ENCODE results near the gene PXDN. TPM values are rescaled to one million over a fixed set of nuclear protein-coding genes. Genes with fewer than 3 reads are reported as not detected.
"Not testable (repeated sequence)": the region's sequence is repeated elsewhere in the genome, so short reads cannot be mapped to it uniquely, and the experiment has no call there.

PXDN gene
- total and polyA plus RNA-seq, 7 donors: 4.1 to 15.4 (median 9.4) TPM

DNA sequence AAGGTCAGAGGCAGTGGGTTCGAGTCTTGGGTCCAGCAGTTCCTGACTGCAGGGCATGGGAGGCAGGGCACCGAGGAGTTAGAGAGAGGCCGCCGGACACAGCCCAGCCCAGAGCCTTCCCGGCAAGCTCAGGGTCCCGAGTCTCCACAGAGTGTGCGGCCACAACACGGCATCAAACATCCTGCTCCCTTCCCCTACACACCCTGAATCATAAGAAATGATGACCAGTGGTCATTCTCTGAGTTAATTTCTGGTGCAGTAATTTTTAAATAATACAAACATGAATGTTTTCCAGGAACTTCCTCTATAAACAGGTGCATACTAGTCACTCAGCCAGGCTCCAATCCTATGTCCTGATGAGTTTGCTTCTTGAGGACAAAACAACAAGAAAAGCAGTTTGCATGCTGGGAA is 118.0 kb downstream of the PXDN start:
- ATAC-seq: peak in 1 of 4 donors; percentile 39
- H3K9me3 ChIP-seq: no peaks in the 10 kb centered on the region
- intact Hi-C loops (cut with DNase I): no loop called here

DNA sequence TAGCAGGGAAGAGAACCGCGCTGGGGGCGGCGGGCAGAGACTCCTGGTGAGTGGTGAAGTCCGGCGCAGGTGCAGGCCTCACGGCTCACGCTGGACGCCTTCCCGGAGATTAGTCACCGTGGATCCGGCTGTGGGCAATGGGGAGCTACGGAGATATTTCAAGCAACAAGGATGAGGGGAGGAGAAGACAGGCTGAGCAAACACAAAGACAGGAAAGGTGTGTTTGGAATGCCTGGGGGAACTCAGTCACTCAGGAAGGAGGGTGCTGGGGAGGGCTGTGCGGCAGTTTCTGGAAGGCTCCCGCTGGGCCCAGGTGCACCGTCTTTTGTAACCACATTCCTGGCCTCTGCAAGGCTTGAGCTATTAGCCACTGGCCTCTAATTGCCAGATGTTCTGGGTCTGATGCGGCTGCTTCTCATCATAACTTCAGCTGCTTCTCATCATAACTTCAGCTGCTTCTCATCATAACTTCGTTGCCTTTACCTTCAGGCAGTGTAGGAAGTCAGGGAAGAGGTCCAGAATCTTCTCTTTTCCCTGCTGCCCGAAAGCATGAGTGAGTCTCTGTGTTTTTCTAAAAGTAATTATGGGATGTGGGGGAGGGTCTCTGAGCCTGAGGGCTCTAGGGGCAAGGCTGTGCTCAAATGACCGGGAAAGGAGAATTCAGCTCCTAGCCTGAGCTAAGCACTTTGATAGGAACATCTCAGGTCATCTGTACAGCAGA is 118.9 kb downstream of the PXDN start:
- no peaks in the 10 kb centered on the region for H3K36me3 ChIP-seq (ENCODE audit: insufficient read depth in 1 of 2, low read depth in 1 of 2)
- no peak for TF ChIP-seq CTCF (IDR thresholded peaks at IDR 0.05)
- H3K27ac ChIP-seq: no peak overlapping the region
- peaks cover 0 to 3% (median 0%) of the 10 kb centered on the region in 3 donors for H3K27me3 ChIP-seq (ENCODE audit: insufficient read depth in 3 of 3, low read length in 2 of 3)
- ATAC-seq (peak in 3 of 4 donors; percentile 36 to 51 (median 46)), DNase-seq (peak; percentile 39 to 70)
- no peak overlapping the region for H3K4me3 ChIP-seq
- intact Hi-C loops (cut with DNase I): no loop called here
- no peaks in the 10 kb centered on the region for H3K4me1 ChIP-seq
- WGBS, 3 donors: 15 to 20% (median 17%) methylated on average over 20 of the region's 20 CpGs
- no peaks in the 10 kb centered on the region for H3K9me3 ChIP-seq

More for the DNA sequence above, 118.0 kb downstream of the PXDN start:
- WGBS, 3 donors: 49 to 57% (median 56%) methylated on average over 8 of the region's 8 CpGs
- no peak for TF ChIP-seq CTCF (IDR thresholded peaks at IDR 0.05)
- Histone ChIP-seq H3K4me3 (no peak overlapping the region), H3K27me3 (ENCODE audit: insufficient read depth in 3 of 3, low read length in 2 of 3) (peaks cover 0 to 3% (median 0%) of the 10 kb centered on the region in 3 donors), H3K27ac (no peak overlapping the region), H3K36me3 (ENCODE audit: insufficient read depth in 1 of 2, low read depth in 1 of 2) (no peaks in the 10 kb centered on the region), H3K4me1 (no peaks in the 10 kb centered on the region)
- DNase-seq: no peak

DNA sequence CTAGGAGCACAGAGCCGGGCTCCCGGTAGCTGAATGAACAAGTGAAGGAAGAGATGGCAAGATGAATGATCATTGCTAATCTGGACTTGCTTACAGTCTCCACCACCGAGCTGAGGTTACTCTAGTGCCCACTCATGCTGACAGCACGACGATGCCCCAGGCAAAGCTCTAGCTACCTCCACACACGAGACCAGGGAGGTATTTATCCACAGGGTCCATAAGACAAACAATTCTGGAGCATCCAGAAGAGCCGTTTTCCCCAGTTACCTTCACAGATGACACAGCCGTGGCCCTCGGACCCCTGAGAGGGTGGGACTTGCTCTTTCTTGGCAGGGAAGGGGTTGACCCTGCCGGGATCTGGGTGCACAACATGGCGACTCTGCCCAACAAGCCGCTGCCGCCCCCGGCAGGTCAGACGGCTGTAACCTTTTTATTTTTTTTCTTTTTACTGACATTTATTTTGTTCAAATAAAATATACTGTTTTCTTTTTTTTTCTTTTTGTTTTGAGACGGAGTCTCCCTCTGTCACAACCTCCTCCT is 120.3 kb downstream of the PXDN start:
- WGBS, 3 donors: 86 to 92% (median 88%) methylated on average over 16 of the region's 16 CpGs
- intact Hi-C loops (cut with DNase I): no loop called here
- TF ChIP-seq CTCF (IDR thresholded peaks at IDR 0.05): no peak
- Histone ChIP-seq H3K4me3 (no peak overlapping the region), H3K9me3 (no peaks in the 10 kb centered on the region), H3K36me3 (ENCODE audit: insufficient read depth in 1 of 2, low read depth in 1 of 2) (no peaks in the 10 kb centered on the region), H3K4me1 (no peaks in the 10 kb centered on the region), H3K27me3 (ENCODE audit: insufficient read depth in 3 of 3, low read length in 2 of 3) (peaks cover 0 to 3% (median 3%) of the 10 kb centered on the region in 3 donors), H3K27ac (no peak overlapping the region)
- ATAC-seq: no peak
- peak in 1 of 2 donors; percentile 7 for DNase-seq

DNA sequence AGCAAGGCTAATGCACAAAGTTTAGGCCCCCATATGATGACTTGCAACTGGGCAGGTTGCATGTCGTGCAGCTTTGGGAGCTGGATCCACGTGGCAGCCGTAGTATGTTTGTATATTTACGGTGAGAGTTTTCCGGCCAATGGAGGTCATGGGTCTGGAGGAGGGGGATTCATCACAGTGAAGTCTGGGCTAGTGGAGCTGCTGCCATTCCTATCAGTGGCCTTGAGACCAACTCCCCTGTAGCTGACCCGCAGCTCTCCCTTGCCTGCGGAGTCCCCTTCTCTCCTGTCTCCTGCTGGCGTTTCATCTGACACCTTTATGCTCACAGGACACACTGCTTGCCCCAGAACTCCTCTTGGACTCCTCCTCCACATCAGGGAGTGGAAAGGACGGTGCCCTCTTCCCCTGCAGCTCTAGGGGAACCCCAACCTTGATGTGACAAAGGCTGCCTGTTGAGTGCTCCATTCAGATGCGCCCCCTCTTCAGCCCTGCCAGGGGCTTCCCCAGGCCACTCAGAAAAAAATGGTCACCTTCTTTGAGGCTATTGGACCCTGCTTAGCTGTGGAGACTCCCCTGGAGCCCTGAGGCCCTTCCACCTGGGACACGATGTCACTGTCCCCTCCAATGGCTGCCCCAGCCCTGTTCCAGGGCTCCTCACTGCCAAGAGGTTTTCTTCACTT is 121.7 kb downstream of the PXDN start:
- Histone ChIP-seq H3K4me3 (no peak overlapping the region), H3K36me3 (ENCODE audit: insufficient read depth in 1 of 2, low read depth in 1 of 2) (no peaks in the 10 kb centered on the region), H3K9me3 (no peaks in the 10 kb centered on the region), H3K27me3 (ENCODE audit: insufficient read depth in 3 of 3, low read length in 2 of 3) (peaks cover 0 to 6% (median 0%) of the 10 kb centered on the region in 3 donors), H3K27ac (no peak overlapping the region), H3K4me1 (no peaks in the 10 kb centered on the region)
- 81 to 88% (median 82%) methylated on average over 11 of the region's 11 CpGs for WGBS, 3 donors
- TF ChIP-seq CTCF (IDR thresholded peaks at IDR 0.05): no peak
- DNase-seq (no peak), ATAC-seq (no peak)
- intact Hi-C loops (cut with DNase I): no loop called here

DNA sequence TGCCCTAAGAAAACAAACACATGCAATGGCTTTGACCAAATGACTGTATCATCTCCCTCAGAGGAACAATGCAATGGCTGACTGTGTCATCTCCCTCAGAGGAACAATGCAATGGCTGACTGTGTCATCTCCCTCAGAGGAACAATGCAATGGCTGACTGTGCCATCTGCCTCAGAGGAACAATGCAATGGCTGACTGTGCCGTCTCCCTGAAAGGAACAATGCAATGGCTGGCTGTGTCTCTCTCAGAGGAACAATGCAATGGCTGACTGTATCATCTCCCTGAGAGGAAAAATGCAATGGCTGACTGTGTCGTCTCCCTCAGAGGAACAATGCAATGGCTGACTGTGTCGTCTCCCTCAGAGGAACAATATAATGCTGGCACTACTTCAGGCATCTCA is 122.3 kb downstream of the PXDN start:
- H3K27me3 ChIP-seq (ENCODE audit: insufficient read depth in 3 of 3, low read length in 2 of 3); H3K9me3 ChIP-seq; intact Hi-C loops (cut with DNase I); H3K27ac ChIP-seq; H3K4me1 ChIP-seq; DNase-seq; ATAC-seq; H3K4me3 ChIP-seq; H3K36me3 ChIP-seq (ENCODE audit: insufficient read depth in 1 of 2, low read depth in 1 of 2): not testable (repeated sequence)
- WGBS, 3 donors: 51 to 68% (median 56%) methylated on average over 3 of the region's 3 CpGs
